ENCODE measurements around the gene CLCN3.

- TF ChIP-seq, protein P1, sequence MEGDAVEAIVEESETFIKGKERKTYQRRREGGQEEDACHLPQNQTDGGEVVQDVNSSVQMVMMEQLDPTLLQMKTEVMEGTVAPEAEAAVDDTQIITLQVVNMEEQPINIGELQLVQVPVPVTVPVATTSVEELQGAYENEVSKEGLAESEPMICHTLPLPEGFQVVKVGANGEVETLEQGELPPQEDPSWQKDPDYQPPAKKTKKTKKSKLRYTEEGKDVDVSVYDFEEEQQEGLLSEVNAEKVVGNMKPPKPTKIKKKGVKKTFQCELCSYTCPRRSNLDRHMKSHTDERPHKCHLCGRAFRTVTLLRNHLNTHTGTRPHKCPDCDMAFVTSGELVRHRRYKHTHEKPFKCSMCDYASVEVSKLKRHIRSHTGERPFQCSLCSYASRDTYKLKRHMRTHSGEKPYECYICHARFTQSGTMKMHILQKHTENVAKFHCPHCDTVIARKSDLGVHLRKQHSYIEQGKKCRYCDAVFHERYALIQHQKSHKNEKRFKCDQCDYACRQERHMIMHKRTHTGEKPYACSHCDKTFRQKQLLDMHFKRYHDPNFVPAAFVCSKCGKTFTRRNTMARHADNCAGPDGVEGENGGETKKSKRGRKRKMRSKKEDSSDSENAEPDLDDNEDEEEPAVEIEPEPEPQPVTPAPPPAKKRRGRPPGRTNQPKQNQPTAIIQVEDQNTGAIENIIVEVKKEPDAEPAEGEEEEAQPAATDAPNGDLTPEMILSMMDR (IDR thresholded peaks at IDR 0.05) = no peak
- no peak for TF ChIP-seq POLR2A (IDR thresholded peaks at IDR 0.05)
Measured at GRCh38 chr4:169603312-169603711, 17.1 kb upstream of the CLCN3 start.
